ENCODE results near the gene LY6G6D. TPM values are rescaled to one million over a fixed set of nuclear protein-coding genes. Genes with fewer than 3 reads are reported as not detected.
A peak's percentile ranks its signal among the peaks of the same experiment; 100 is the strongest.

The LY6G6D gene
- total RNA-seq, 1 donor from 2014 or later, result not detected

DNA sequence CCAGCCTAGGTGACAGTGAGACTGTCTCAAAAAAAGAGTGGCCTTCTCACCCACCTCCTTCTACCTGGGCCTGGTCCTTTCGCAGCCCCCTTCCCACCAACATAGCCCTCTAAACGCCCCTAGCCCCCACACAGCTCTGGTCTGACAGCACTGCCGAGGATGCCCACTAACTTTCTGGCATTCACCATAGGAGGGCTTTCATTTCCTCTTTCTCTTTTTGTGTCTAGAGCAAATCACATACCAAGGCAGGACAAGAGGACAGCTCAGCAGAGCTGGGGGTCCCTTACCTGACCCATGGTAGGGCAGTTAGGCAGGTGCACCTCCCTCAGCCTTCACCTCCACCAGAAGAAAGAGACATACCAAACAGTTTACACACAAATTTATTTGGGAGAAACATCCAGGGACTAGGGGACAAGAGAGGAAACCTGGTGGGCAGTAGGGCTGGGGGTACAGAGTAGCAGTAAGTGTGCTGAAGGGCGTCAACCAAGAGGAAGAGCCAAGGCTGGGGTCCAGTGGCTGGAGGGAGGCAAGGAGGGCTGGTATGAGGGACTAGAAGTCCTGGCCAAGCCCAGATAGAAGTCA lies 38.7 kb upstream of the LY6G6D start:
- no peak for DNase-seq (ENCODE audit: low spot score in 2 of 2)
- H3K4me1 ChIP-seq, result peaks cover 2 to 3% of the 10 kb centered on the region in 2 donors
- TF ChIP-seq, protein P1, sequence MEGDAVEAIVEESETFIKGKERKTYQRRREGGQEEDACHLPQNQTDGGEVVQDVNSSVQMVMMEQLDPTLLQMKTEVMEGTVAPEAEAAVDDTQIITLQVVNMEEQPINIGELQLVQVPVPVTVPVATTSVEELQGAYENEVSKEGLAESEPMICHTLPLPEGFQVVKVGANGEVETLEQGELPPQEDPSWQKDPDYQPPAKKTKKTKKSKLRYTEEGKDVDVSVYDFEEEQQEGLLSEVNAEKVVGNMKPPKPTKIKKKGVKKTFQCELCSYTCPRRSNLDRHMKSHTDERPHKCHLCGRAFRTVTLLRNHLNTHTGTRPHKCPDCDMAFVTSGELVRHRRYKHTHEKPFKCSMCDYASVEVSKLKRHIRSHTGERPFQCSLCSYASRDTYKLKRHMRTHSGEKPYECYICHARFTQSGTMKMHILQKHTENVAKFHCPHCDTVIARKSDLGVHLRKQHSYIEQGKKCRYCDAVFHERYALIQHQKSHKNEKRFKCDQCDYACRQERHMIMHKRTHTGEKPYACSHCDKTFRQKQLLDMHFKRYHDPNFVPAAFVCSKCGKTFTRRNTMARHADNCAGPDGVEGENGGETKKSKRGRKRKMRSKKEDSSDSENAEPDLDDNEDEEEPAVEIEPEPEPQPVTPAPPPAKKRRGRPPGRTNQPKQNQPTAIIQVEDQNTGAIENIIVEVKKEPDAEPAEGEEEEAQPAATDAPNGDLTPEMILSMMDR (IDR thresholded peaks at IDR 0.05), result no peak
- H3K27ac ChIP-seq, result no peak overlapping the region
- H3K27me3 ChIP-seq, result no peaks in the 10 kb centered on the region
- H3K4me3 ChIP-seq, result no peak overlapping the region
- peaks cover 20 to 23% of the 10 kb centered on the region in 2 donors for H3K36me3 ChIP-seq
- intact Hi-C loops (cut with DNase I), result no loop called here
- no peaks in the 10 kb centered on the region for H3K9me3 ChIP-seq

DNA sequence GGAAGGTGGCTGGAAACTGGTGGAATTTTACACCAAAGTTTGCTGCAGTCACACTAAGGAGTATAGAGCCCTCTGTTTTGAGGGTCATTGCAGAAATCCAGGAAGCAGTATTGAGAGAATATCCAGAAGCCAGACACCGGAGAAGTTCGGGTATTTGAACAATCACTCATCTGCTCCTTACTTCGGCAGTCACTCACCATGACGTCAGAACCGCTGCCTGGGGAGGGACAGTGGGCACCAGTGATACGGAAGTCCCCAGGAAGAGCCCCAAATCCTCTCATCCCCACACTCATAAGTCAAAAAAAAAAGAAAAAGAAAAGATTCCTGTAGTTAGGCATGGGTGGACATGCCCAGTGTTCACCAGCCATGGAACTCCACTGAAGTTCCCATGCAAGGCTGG lies 38.2 kb upstream of the LY6G6D start:
- Histone ChIP-seq H3K4me1 (peaks cover 2 to 5% of the 10 kb centered on the region in 2 donors), H3K4me3 (no peak overlapping the region), H3K27ac (no peak overlapping the region), H3K9me3 (no peaks in the 10 kb centered on the region), H3K27me3 (no peaks in the 10 kb centered on the region), H3K36me3 (peaks cover 15 to 18% of the 10 kb centered on the region in 2 donors)
- intact Hi-C loops (cut with DNase I), result no loop called here
- TF ChIP-seq, protein P1 (IDR thresholded peaks at IDR 0.05), result no peak
- DNase-seq (ENCODE audit: low spot score in 2 of 2), result no peak

DNA sequence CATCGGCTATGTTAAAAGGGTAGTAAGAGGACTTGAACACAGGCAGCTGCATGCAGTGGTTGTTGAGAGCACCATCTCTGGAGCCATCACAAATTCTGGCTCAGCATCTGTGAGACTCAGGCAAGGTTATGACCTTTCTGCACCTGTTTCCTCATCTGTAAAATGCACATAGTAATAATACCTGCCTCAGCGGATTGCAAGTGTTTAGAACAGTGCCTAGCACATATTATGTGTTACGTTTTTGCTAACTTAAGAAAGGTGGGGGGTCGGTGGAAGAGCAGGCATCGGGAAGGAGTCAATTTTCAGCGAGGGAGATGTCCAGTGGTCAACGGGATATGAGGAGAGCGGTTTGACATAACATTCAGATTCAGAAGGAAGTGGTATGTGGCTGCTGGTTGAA lies 37.2 kb upstream of the LY6G6D start:
- H3K4me1 ChIP-seq, result peaks cover 2 to 5% of the 10 kb centered on the region in 2 donors
- H3K27ac ChIP-seq, result no peak overlapping the region
- DNase-seq (ENCODE audit: low spot score in 2 of 2), result no peak
- H3K27me3 ChIP-seq, result no peaks in the 10 kb centered on the region
- H3K4me3 ChIP-seq, result no peak overlapping the region
- intact Hi-C loops (cut with DNase I), result no loop called here
- H3K9me3 ChIP-seq, result no peaks in the 10 kb centered on the region
- TF ChIP-seq, protein P1 (IDR thresholded peaks at IDR 0.05), result no peak
- H3K36me3 ChIP-seq, result peaks cover 4 to 8% of the 10 kb centered on the region in 2 donors

DNA sequence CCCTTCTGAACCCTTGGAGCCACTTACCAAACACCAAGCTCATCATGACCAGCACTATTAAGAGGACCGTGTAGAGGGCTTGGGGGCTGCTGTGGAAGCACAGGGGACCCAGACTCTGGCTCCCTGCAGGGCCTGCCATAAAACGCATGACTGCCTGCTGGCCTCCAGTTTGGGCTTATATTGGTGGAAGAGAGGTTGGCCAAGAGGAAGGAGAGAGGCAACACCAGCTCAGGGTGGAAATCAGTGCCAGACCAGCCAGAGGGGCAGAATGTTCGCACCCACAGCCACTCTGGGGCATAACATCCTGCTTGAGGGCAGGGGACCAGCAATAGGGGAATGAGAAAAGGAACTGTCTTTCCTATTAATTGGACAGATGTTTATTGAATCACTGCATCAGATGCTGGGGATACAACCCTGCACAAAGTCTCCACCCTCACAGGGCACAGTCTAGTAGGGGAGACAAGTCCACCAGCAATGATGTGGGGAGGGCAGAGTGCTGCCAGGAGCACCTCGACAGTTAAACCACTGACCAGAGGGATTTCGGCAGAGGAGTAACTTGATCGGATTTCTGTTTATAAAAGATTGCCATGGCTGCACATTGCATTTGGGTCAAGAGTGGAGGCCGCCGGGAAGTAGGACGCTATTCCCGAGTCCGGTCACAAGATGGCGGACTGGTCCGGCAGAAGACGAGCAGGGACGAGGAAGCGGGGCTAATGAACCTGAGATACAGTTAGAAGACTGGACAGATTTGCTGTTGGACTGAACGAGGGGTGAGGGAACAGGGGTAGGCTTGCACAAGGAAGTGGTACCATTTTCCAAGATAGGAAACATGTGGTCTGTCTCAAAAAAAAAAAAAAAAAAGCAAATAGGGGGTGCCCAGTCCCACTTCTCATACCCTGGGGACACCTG lies 34.7 kb upstream of the LY6G6D start, which contains the start of gene LY6G5C:
TSS of gene LY6G5C (minus strand) at position 842 of the 909 bp plus-strand sequence. CDS start at position 148, 694 bp downstream.
- TF ChIP-seq, protein P1 (IDR thresholded peaks at IDR 0.05), result peak; percentile 81 to 83 (median 82)
- H3K27ac ChIP-seq, result peak within 1 kb of the TSS; percentile 62 to 64
- H3K4me1 ChIP-seq, result peaks cover 2 to 5% of the 10 kb centered on the region in 2 donors
- peak within 1 kb of the TSS; percentile 62 to 86 for H3K4me3 ChIP-seq
- H3K27me3 ChIP-seq, result no peaks in the 10 kb centered on the region
- H3K36me3 ChIP-seq, result peaks cover 0 to 2% of the 10 kb centered on the region in 2 donors
- intact Hi-C loops (cut with DNase I), result loop anchor here (1.0 to 5.0 kb wide), 5 partner anchors 48 to 272 kb away; partner anchors contain the start of genes DDAH2 and NEU1
- DNase-seq (ENCODE audit: low spot score in 2 of 2), result peak; percentile 47 to 91
- no peaks in the 10 kb centered on the region for H3K9me3 ChIP-seq

DNA sequence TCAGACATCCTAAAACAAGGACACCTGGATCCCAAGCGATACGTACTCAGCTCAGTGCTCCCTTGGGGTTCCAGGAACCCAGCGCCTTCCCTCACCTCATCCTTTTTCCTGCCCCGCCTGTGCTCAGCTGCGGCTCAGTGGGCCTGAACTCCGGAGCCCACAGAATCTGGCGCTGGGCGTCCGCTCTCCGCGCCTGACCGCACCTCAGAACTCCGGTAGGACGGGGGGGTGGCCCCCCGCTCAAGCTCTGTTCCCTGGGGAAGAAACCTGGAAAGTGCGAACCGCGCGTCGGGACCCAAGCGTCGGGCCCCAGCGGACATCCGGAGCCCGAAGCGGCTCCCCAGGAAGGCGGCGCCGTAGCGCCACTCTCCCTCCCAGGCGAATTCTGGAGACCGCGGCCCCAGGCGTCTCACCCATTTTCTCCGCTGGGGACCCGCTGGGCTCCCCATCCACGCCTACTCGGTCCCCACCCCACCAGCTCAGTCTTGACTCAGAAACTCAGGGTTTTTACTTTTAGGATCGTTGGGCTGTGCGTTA lies 33.9 kb upstream of the LY6G6D start:
- Histone ChIP-seq H3K4me3 (peak overlapping the region; percentile 62 to 86), H3K4me1 (peaks cover 2 to 5% of the 10 kb centered on the region in 2 donors), H3K27me3 (no peaks in the 10 kb centered on the region), H3K36me3 (peaks cover 0 to 4% of the 10 kb centered on the region in 2 donors), H3K9me3 (no peaks in the 10 kb centered on the region), H3K27ac (peak overlapping the region; percentile 62 to 64)
- intact Hi-C loops (cut with DNase I), result loop anchor here (2.0 to 5.0 kb wide), 4 partner anchors 48 to 271 kb away; partner anchors contain the start of genes DDAH2 and NEU1
- TF ChIP-seq, protein P1 (IDR thresholded peaks at IDR 0.05), result peak in 2 of 3 experiments; percentile 19 to 24
- DNase-seq (ENCODE audit: low spot score in 2 of 2), result no peak

Data from ascending aorta (tissue), 2 donors.